Muscle of leg (tissue), 11 donors: ENCODE measurements around the gene GIPC2. TPM values are rescaled to one million over a fixed set of nuclear protein-coding genes. Genes with fewer than 3 reads are reported as not detected.

Source experiments
- DNase-seq: peaks from one replicate; pipeline ENCODE4 v3.0.0; 2013
- H3K27ac ChIP-seq: one replicate; pipeline ENCODE4 v1.5.1; 2013; ENCODE audit warnings: mild to moderate bottlenecking, low read length, control low read depth
- H3K27me3 ChIP-seq: one replicate; pipeline ENCODE4 v1.6.1; 2013; ENCODE audit warnings: low read length; ENCODE audit not compliant: control insufficient read depth, insufficient read depth
- H3K36me3 ChIP-seq: one replicate; pipeline ENCODE4 v1.6.1; 2013; ENCODE audit warnings: low read length; ENCODE audit not compliant: control insufficient read depth, insufficient read depth
- H3K4me1 ChIP-seq: one replicate; pipeline ENCODE4 v1.6.1; 2013; ENCODE audit warnings: low read length; ENCODE audit not compliant: control insufficient read depth, insufficient read depth
- H3K4me3 ChIP-seq: one replicate; pipeline ENCODE4 v1.5.1; 2013; ENCODE audit warnings: low read length, control low read depth
- H3K9me3 ChIP-seq: replicated peaks from 2 replicates; pipeline ENCODE4 v1.6.1; 2013; ENCODE audit warnings: low read depth, low read length; ENCODE audit not compliant: control insufficient read depth
- WGBS: methylation state at CpG from one replicate; pipeline ENCODE4 v1.1.5; 2013; ENCODE audit warnings: missing lambda C conversion rate; ENCODE audit not compliant: insufficient coverage; 5-methylcytosine and 5-hydroxymethylcytosine counted together
- polyA plus RNA-seq, 8 donors: library from polyadenylated mRNA; unstranded; fragments of 120-200 nt; gene quantifications; one replicate each; pipeline versions ENCODE4 v1.2.1 to v1.2.3, GENCODE V29; 2013; ENCODE audit warnings: inconsistent platforms in 1 of 8, low replicate concordance in 1 of 8; ENCODE audit not compliant: insufficient read length in 8 of 8, insufficient read depth in 1 of 8
- total RNA-seq: library from RNA; stranded (reverse); fragments of 120-200 nt; gene quantifications from one replicate; pipeline ENCODE4 v1.2.4, GENCODE V29; 2013

The GIPC2 gene
- total and polyA plus RNA-seq, 9 donors = 0.84 to 8.7 (median 1.4) TPM

- H3K36me3 ChIP-seq = no peaks in the 10 kb centered on the region
- no peak overlapping the region for H3K27ac ChIP-seq
- no peaks in the 10 kb centered on the region for H3K9me3 ChIP-seq
- H3K4me3 ChIP-seq = no peak overlapping the region
- WGBS = 80% methylated on average over 1 of the region's 3 CpGs
- no peaks in the 10 kb centered on the region for H3K27me3 ChIP-seq
- DNase-seq = no peak
- no peaks in the 10 kb centered on the region for H3K4me1 ChIP-seq
These were observed 80.7 kb downstream of the GIPC2 start for GRCh38 chr1:78126506-78126905.

DNA sequence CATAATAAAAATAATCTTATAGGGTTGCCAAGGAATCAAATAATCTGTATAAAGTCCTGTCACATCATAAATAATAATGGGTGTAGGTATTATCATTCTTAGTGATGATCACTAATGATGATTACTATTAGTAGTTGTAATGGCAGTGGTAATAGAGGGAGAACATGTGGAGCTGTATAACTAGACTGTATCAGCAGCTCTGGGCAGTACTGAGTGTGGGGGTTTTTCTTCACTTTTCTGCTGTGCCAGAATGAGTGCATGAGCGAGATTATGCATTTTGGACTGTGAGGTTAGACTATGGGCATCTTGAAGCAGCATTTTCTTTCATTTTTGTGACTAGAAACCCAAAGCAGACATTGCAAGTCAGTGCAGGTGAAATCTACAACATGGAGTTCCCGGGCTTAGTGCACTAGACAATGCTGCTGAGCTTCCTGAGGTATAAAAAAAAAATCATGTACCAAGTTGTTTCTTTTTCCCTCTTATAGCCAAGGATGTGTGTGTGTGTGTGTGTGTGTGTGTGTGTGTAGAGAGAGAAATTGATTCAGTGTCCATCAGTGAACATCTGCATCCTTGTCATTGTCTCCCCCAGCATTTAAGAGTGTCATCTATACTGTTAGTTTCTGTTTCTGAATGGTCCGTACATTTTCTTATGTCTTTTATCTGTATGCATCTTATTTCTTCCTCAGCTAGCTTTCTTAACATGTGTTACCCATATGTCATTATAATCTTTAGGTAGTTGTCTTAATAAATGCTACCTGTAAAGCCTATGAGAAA lies 86.6 kb downstream of the GIPC2 start:
- Histone ChIP-seq H3K36me3 (no peaks in the 10 kb centered on the region), H3K27ac (no peak overlapping the region), H3K4me3 (no peak overlapping the region), H3K27me3 (no peaks in the 10 kb centered on the region), H3K4me1 (no peaks in the 10 kb centered on the region), H3K9me3 (no peaks in the 10 kb centered on the region)
- no peak for DNase-seq
- WGBS = no CpG with 5 or more reads among the region's 3 CpGs

GRCh38 chr1:78132948-78133322 lies 87.2 kb downstream of the GIPC2 start:
- no peak overlapping the region for H3K27ac ChIP-seq
- H3K9me3 ChIP-seq = no peaks in the 10 kb centered on the region
- no peak for DNase-seq
- no peaks in the 10 kb centered on the region for H3K27me3 ChIP-seq
- no peak overlapping the region for H3K4me3 ChIP-seq
- no peaks in the 10 kb centered on the region for H3K4me1 ChIP-seq
- WGBS = no CpG with 5 or more reads among the region's 1 CpG
- H3K36me3 ChIP-seq = no peaks in the 10 kb centered on the region

- Histone ChIP-seq H3K9me3 (no peaks in the 10 kb centered on the region), H3K27me3 (no peaks in the 10 kb centered on the region), H3K36me3 (no peaks in the 10 kb centered on the region), H3K4me3 (no peak overlapping the region), H3K27ac (no peak overlapping the region), H3K4me1 (no peaks in the 10 kb centered on the region)
- DNase-seq = peak; percentile 12
- no CpG with 5 or more reads among the region's 1 CpG for WGBS
These were observed 90.9 kb downstream of the GIPC2 start for GRCh38 chr1:78136680-78137079.

GRCh38 chr1:78141531-78142231 lies 95.9 kb downstream of the GIPC2 start:
- Histone ChIP-seq H3K4me3 (no peak overlapping the region), H3K4me1 (no peaks in the 10 kb centered on the region), H3K27me3 (no peaks in the 10 kb centered on the region), H3K9me3 (no peaks in the 10 kb centered on the region), H3K36me3 (no peaks in the 10 kb centered on the region), H3K27ac (no peak overlapping the region)
- no peak for DNase-seq
- WGBS = 70% methylated on average over 2 of the region's 3 CpGs

- 76% methylated on average over 3 of the region's 4 CpGs for WGBS
- Histone ChIP-seq H3K4me3 (no peak overlapping the region), H3K27me3 (no peaks in the 10 kb centered on the region), H3K4me1 (no peaks in the 10 kb centered on the region), H3K27ac (no peak overlapping the region), H3K9me3 (no peaks in the 10 kb centered on the region), H3K36me3 (no peaks in the 10 kb centered on the region)
- no peak for DNase-seq
These were observed 97.0 kb downstream of the GIPC2 start for GRCh38 chr1:78142736-78143135.

GRCh38 chr1:78143152-78143551 lies 97.4 kb downstream of the GIPC2 start:
- DNase-seq = no peak
- no peaks in the 10 kb centered on the region for H3K36me3 ChIP-seq
- H3K27ac ChIP-seq = no peak overlapping the region
- WGBS = 42% methylated on average over 1 of the region's 4 CpGs
- H3K27me3 ChIP-seq = no peaks in the 10 kb centered on the region
- no peaks in the 10 kb centered on the region for H3K4me1 ChIP-seq
- H3K4me3 ChIP-seq = no peak overlapping the region
- H3K9me3 ChIP-seq = no peaks in the 10 kb centered on the region

- Histone ChIP-seq H3K9me3 (no peaks in the 10 kb centered on the region), H3K4me1 (no peaks in the 10 kb centered on the region), H3K27ac (no peak overlapping the region), H3K4me3 (no peak overlapping the region), H3K36me3 (no peaks in the 10 kb centered on the region), H3K27me3 (no peaks in the 10 kb centered on the region)
- no CpG with 5 or more reads among the region's 2 CpGs for WGBS
- DNase-seq = no peak
These were observed 97.9 kb downstream of the GIPC2 start for GRCh38 chr1:78143673-78144072.

DNA sequence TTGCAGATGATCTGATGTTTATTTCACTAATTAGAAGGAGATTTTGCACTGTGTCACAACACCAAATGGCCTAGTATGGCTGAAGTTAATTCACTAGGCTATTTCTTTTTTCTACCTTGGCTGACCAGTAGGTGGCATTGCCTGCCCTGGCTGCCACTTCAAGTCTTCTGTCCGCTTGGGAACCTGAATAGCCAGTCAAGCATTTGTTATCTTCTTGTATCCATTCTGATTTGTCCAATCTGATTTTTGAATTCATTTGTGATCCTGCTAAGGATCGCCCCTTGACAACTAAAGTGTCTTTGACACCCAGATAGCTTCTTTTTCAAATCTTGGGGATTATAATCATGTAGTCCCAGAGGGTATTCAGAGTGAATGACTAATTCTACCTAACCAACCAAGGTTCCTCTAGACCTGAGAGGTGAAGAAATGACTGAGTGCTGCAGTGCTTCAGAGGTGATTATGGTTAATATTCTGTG lies 99.4 kb downstream of the GIPC2 start:
- 17% methylated on average over 1 of the region's 2 CpGs for WGBS
- H3K27me3 ChIP-seq = no peaks in the 10 kb centered on the region
- H3K27ac ChIP-seq = no peak overlapping the region
- H3K4me3 ChIP-seq = no peak overlapping the region
- no peaks in the 10 kb centered on the region for H3K9me3 ChIP-seq
- DNase-seq = peak; percentile 79
- no peaks in the 10 kb centered on the region for H3K4me1 ChIP-seq
- no peaks in the 10 kb centered on the region for H3K36me3 ChIP-seq

DNA sequence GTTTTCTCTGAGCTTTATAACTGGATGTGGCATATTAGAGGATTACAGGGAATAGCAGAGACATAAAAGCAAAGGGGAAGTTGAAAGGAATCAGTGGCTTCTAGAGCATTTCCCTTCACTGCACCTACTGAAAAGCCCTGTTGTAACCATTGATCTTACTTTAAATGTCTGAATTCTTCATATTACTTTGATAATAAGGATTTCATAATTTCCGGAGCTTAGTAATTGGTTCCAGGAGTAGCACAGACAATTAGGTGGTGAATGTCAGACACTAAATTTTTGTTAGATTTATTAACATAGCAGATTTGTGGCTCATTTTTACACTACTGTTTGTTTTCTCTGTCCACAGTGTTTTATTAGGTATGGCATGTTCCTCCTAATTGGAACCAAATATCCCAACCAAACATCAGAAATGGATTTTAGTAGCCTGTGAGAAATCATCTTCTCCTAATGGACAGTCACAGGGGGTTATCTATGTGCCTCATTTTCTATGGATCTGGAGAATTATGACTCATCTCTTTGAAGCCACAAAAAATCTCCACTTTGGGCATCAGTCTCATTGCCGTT lies 100.5 kb downstream of the GIPC2 start:
- no peaks in the 10 kb centered on the region for H3K27me3 ChIP-seq
- no CpG with 5 or more reads among the region's 2 CpGs for WGBS

More for the DNA sequence above, 100.5 kb downstream of the GIPC2 start:
- DNase-seq = no peak
- no peaks in the 10 kb centered on the region for H3K9me3 ChIP-seq
- no peak overlapping the region for H3K27ac ChIP-seq
- no peaks in the 10 kb centered on the region for H3K36me3 ChIP-seq
- no peaks in the 10 kb centered on the region for H3K4me1 ChIP-seq
- H3K4me3 ChIP-seq = no peak overlapping the region
